Tibial artery (tissue), 4 donors: ENCODE results near the gene S1PR5.

Source experiments
- DNase-seq, 2 donors: peaks; one replicate each; pipeline ENCODE4 v3.0.0-alpha.2; 2019
- H3K27ac ChIP-seq, 2 donors: fragments of 200-600 bp; sonication (generic) in 1 of 2; 1 replicate in 1 of 2; 2 replicates in 1 of 2; pipeline ENCODE4 v1.5.1; 2018 to 2019; ENCODE audit warnings: mild to moderate bottlenecking in 1 of 2
- H3K27me3 ChIP-seq, 2 donors: fragments of 200-600 bp; sonication (generic) in 1 of 2; one replicate each; pipeline versions ENCODE4 v1.5.1 to v1.6.0; 2016 to 2019
- H3K36me3 ChIP-seq, 3 donors: fragments of 200-600 bp; sonication (generic) in 2 of 3; one replicate each; pipeline ENCODE4 v1.5.1; 2016 to 2019; ENCODE audit warnings: mild to moderate bottlenecking in 2 of 3
- H3K4me1 ChIP-seq, 4 donors: fragments of 200-600 bp; sonication (generic) in 2 of 4; 1 replicate in 3 of 4; 2 replicates in 1 of 4; pipeline ENCODE4 v1.5.1; 2016 to 2019
- H3K4me3 ChIP-seq, 2 donors: fragments of 200-600 bp; sonication (generic) in 1 of 2; 1 replicate in 1 of 2; 2 replicates in 1 of 2; pipeline ENCODE4 v1.5.1; 2018 to 2019; ENCODE audit warnings: mild to moderate bottlenecking in 2 of 2
- H3K9me3 ChIP-seq, 3 donors: fragments of 200-600 bp; sonication (generic) in 1 of 3; one replicate each; pipeline ENCODE4 v1.5.1; 2016 to 2019
- intact Hi-C: fragments of 100-400 bp; cut with DNase I; formaldehyde crosslinking; loops from one replicate; pipeline ENCODE4 v1.15.0; 2023; ENCODE audit warnings: low total_unique reads
- TF ChIP-seq, protein P1 (sequence below), 2 experiments: fragments of 200-600 bp in 1 of 2; fragments of 450-650 bp in 1 of 2; IDR thresholded peaks; one replicate each; pipeline ENCODE4 v1.5.1; 2017 to 2019; ENCODE audit warnings: antibody characterized with exemption in 2 of 2, mild to moderate bottlenecking in 1 of 2, moderate library complexity in 1 of 2

Gene S1PR5

GRCh38 chr19:10549733-10550132 is 32.5 kb upstream of the S1PR5 start:
- Histone ChIP-seq H3K4me1 (peaks cover 0 to 14% (median 8%) of the 10 kb centered on the region in 4 donors), H3K4me3 (no peak overlapping the region), H3K27me3 (no peaks in the 10 kb centered on the region), H3K36me3 (peaks cover 53 to 90% (median 69%) of the 10 kb centered on the region in 3 donors), H3K27ac (no peak overlapping the region), H3K9me3 (no peaks in the 10 kb centered on the region)
- TF ChIP-seq, protein P1, sequence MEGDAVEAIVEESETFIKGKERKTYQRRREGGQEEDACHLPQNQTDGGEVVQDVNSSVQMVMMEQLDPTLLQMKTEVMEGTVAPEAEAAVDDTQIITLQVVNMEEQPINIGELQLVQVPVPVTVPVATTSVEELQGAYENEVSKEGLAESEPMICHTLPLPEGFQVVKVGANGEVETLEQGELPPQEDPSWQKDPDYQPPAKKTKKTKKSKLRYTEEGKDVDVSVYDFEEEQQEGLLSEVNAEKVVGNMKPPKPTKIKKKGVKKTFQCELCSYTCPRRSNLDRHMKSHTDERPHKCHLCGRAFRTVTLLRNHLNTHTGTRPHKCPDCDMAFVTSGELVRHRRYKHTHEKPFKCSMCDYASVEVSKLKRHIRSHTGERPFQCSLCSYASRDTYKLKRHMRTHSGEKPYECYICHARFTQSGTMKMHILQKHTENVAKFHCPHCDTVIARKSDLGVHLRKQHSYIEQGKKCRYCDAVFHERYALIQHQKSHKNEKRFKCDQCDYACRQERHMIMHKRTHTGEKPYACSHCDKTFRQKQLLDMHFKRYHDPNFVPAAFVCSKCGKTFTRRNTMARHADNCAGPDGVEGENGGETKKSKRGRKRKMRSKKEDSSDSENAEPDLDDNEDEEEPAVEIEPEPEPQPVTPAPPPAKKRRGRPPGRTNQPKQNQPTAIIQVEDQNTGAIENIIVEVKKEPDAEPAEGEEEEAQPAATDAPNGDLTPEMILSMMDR (IDR thresholded peaks at IDR 0.05): no peak
- intact Hi-C loops: no loop called here
- no peak for DNase-seq

DNA sequence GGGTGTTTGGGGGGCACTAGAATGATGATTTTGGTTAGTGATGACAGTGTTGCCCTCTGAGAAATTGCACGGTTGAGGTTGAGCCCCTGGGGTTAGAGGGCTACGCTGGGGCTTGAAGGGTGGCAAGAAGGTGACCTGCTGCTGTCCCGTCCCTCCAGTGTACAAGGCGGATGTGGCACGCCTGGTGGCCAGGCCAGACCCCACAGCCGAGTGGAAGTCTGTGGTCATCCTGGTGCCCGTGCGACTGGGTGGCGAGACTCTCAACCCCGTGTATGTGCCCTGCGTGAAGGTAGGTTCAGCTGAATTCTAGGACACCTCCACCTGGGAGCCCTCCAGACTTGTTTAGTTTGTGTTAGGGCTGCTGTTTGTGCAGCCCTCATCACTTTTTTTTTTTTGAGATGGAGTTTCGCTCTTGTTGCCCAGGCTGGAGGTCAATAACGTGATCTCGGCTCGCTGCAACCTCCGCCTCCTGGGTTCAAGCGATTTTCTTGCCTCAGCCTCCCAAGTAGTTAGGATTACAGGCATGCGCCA is 31.6 kb upstream of the S1PR5 start:
- DNase-seq: no peak
- peaks cover 45 to 81% (median 60%) of the 10 kb centered on the region in 3 donors for H3K36me3 ChIP-seq
- intact Hi-C loops: no loop called here
- H3K27me3 ChIP-seq: no peaks in the 10 kb centered on the region
- peaks cover 0 to 19% (median 13%) of the 10 kb centered on the region in 4 donors for H3K4me1 ChIP-seq
- H3K4me3 ChIP-seq: no peak overlapping the region
- no peak overlapping the region for H3K27ac ChIP-seq
- TF ChIP-seq, protein P1 (IDR thresholded peaks at IDR 0.05): no peak
- no peaks in the 10 kb centered on the region for H3K9me3 ChIP-seq

GRCh38 chr19:10546817-10547216 is 29.6 kb upstream of the S1PR5 start:
- DNase-seq: no peak
- H3K4me3 ChIP-seq: no peak overlapping the region
- TF ChIP-seq, protein P1 (IDR thresholded peaks at IDR 0.05): no peak
- no peaks in the 10 kb centered on the region for H3K27me3 ChIP-seq
- no peak overlapping the region for H3K27ac ChIP-seq
- peaks cover 0 to 25% (median 18%) of the 10 kb centered on the region in 4 donors for H3K4me1 ChIP-seq
- intact Hi-C loops: no loop called here
- no peaks in the 10 kb centered on the region for H3K9me3 ChIP-seq
- H3K36me3 ChIP-seq: peaks cover 27 to 61% (median 40%) of the 10 kb centered on the region in 3 donors

- Histone ChIP-seq H3K36me3 (peaks cover 12 to 41% (median 20%) of the 10 kb centered on the region in 3 donors), H3K27me3 (no peaks in the 10 kb centered on the region), H3K4me1 (peaks cover 0 to 25% (median 18%) of the 10 kb centered on the region in 4 donors), H3K27ac (peak overlapping the region; percentile 89 to 90), H3K9me3 (no peaks in the 10 kb centered on the region), H3K4me3 (peak overlapping the region; percentile 85 to 92)
- DNase-seq: no peak
- intact Hi-C loops: no loop called here
- TF ChIP-seq, protein P1 (IDR thresholded peaks at IDR 0.05): no peak
Measured at GRCh38 chr19:10544753-10545251, 27.6 kb upstream of the S1PR5 start.

DNA sequence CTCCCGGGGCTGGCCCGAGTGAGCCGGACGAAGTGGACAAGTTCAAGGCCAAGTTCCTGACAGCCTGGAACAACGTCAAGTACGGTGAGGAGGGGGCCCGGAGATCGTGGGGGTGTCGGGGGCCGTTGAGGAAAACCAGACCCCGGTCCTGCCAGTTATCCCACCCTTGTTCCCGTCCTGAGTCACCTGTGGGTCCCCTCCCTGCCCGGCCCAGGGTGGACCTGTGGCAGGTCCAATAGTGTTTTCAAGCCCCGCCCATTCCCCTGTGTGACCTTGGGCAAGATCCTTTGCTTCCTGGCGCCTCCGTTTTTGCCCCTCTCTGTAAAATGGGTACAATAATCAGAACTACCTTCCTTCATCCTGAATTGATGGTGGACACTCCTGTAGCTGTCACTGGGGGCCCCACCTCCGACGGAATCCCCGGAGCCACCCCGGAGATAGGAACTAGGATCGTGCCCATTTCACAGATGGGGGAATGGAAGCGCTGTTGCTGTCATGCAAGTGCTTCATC is 27.1 kb upstream of the S1PR5 start:
- peak overlapping the region; percentile 89 to 90 for H3K27ac ChIP-seq
- intact Hi-C loops: no loop called here
- TF ChIP-seq, protein P1 (IDR thresholded peaks at IDR 0.05): no peak

More for the DNA sequence above, 27.1 kb upstream of the S1PR5 start:
- Histone ChIP-seq H3K4me3 (peak overlapping the region; percentile 85 to 92), H3K4me1 (peaks cover 0 to 25% (median 18%) of the 10 kb centered on the region in 4 donors), H3K36me3 (peaks cover 7 to 36% (median 15%) of the 10 kb centered on the region in 3 donors), H3K9me3 (no peaks in the 10 kb centered on the region), H3K27me3 (no peaks in the 10 kb centered on the region)
- DNase-seq: no peak
